ENCODE results near the gene SPATC1L. TPM values are rescaled to one million over a fixed set of nuclear protein-coding genes. Genes with fewer than 3 reads are reported as not detected.

The SPATC1L gene
- total and polyA plus RNA-seq, 7 donors = 1.9 to 6.0 (median 3.9) TPM

- no peak for ATAC-seq
- Histone ChIP-seq H3K4me1 (no peaks in the 10 kb centered on the region), H3K27ac (no peak overlapping the region), H3K9me3 (no peaks in the 10 kb centered on the region), H3K27me3 (ENCODE audit: insufficient read depth in 3 of 3, low read length in 2 of 3) (no peaks in the 10 kb centered on the region), H3K36me3 (ENCODE audit: insufficient read depth in 1 of 2, low read depth in 1 of 2) (no peaks in the 10 kb centered on the region), H3K4me3 (no peak overlapping the region)
- TF ChIP-seq, protein P1, sequence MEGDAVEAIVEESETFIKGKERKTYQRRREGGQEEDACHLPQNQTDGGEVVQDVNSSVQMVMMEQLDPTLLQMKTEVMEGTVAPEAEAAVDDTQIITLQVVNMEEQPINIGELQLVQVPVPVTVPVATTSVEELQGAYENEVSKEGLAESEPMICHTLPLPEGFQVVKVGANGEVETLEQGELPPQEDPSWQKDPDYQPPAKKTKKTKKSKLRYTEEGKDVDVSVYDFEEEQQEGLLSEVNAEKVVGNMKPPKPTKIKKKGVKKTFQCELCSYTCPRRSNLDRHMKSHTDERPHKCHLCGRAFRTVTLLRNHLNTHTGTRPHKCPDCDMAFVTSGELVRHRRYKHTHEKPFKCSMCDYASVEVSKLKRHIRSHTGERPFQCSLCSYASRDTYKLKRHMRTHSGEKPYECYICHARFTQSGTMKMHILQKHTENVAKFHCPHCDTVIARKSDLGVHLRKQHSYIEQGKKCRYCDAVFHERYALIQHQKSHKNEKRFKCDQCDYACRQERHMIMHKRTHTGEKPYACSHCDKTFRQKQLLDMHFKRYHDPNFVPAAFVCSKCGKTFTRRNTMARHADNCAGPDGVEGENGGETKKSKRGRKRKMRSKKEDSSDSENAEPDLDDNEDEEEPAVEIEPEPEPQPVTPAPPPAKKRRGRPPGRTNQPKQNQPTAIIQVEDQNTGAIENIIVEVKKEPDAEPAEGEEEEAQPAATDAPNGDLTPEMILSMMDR (IDR thresholded peaks at IDR 0.05) = no peak
- no peak for DNase-seq
- intact Hi-C loops (cut with DNase I) = no loop called here
- WGBS, 3 donors = 50 to 82% (median 76%) methylated on average over 4 to 7 of the region's 7 CpGs
These were observed 48.4 kb downstream of the SPATC1L start for GRCh38 chr21:46135782-46136395.

DNA sequence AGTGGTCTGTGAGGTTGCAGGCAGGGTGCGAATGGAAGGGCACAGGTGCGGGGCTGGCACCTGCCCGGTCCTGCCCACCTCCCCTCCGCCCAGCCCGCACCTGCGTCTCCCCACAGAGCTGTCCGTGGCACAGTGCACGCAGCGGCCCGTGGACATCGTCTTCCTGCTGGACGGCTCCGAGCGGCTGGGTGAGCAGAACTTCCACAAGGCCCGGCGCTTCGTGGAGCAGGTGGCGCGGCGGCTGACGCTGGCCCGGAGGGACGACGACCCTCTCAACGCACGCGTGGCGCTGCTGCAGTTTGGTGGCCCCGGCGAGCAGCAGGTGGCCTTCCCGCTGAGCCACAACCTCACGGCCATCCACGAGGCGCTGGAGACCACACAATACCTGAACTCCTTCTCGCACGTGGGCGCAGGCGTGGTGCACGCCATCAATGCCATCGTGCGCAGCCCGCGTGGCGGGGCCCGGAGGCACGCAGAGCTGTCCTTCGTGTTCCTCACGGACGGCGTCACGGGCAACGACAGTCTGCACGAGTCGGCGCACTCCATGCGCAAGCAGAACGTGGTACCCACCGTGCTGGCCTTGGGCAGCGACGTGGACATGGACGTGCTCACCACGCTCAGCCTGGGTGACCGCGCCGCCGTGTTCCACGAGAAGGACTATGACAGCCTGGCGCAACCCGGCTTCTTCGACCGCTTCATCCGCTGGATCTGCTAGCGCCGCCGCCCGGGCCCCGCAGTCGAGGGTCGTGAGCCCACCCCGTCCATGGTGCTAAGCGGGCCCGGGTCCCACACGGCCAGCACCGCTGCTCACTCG, 52.2 kb downstream of the SPATC1L start:
- peak in 1 of 2 donors; percentile 18 for DNase-seq
- Histone ChIP-seq H3K36me3 (ENCODE audit: insufficient read depth in 1 of 2, low read depth in 1 of 2) (no peaks in the 10 kb centered on the region), H3K9me3 (no peaks in the 10 kb centered on the region), H3K4me3 (no peak overlapping the region), H3K27me3 (ENCODE audit: insufficient read depth in 3 of 3, low read length in 2 of 3) (no peaks in the 10 kb centered on the region), H3K27ac (no peak overlapping the region), H3K4me1 (no peaks in the 10 kb centered on the region)
- TF ChIP-seq, protein P1 (IDR thresholded peaks at IDR 0.05) = no peak
- intact Hi-C loops (cut with DNase I) = no loop called here
- ATAC-seq = peak in 3 of 4 donors; percentile 4 to 16 (median 4)
- 91 to 92% (median 92%) methylated on average over 83 to 85 of the region's 85 CpGs for WGBS, 3 donors

- ATAC-seq (peak in 1 of 4 donors; percentile 14), DNase-seq (peak; percentile 17 to 48)
- 75 to 87% (median 78%) methylated on average over 3 to 4 of the region's 4 CpGs for WGBS, 3 donors
- TF ChIP-seq, protein P1 (IDR thresholded peaks at IDR 0.05) = no peak
- Histone ChIP-seq H3K27ac (no peak overlapping the region), H3K4me3 (no peak overlapping the region), H3K27me3 (ENCODE audit: insufficient read depth in 3 of 3, low read length in 2 of 3) (no peaks in the 10 kb centered on the region), H3K36me3 (ENCODE audit: insufficient read depth in 1 of 2, low read depth in 1 of 2) (no peaks in the 10 kb centered on the region), H3K9me3 (no peaks in the 10 kb centered on the region), H3K4me1 (no peaks in the 10 kb centered on the region)
- intact Hi-C loops (cut with DNase I) = no loop called here
These were observed 52.7 kb downstream of the SPATC1L start for GRCh38 chr21:46131588-46131837.

DNA sequence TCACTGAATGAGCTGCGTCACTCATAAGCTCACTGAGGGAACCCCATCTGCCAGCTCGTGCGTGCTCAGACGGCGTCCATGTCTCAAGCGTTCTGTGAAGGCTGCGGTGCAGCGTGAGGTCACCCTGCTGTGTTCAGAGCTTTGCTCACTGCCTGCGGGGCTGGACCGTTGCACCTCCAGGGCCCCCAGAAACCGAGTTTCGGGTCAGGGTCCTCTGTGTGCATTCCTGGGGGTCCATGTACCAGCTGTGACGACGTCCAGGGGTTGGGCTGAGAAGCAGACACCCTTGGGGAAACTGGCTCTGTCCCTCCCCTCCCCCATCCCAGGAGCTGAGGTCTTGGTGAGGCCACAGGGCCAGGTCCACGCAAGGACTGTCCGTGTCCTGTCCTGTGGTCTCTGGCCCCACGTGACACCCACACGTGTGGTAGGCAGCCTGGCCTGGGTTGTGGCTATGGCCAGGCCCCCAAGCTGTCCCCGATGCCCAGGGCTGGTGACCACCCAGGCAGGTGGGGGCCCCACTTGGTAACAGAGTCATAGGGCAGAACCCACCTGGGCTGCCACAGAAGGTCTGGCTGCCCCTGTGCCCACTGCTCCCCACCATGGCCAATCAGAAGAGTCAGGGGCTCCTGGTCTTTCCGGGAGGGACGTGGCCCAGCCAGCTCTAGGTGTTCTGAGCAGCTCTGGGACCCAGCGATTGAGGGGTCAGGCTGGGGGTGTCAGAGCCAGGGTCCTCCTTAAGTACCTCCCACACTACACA, 53.2 kb downstream of the SPATC1L start:
- Histone ChIP-seq H3K27ac (no peak overlapping the region), H3K36me3 (ENCODE audit: insufficient read depth in 1 of 2, low read depth in 1 of 2) (peaks cover 0 to 4% of the 10 kb centered on the region in 2 donors), H3K27me3 (ENCODE audit: insufficient read depth in 3 of 3, low read length in 2 of 3) (no peaks in the 10 kb centered on the region), H3K9me3 (no peaks in the 10 kb centered on the region), H3K4me1 (no peaks in the 10 kb centered on the region), H3K4me3 (no peak overlapping the region)
- intact Hi-C loops (cut with DNase I) = no loop called here
- ATAC-seq (peak in 2 of 4 donors; percentile 24 to 28), DNase-seq (peak; percentile 40 to 67)
- WGBS, 3 donors = 48 to 56% (median 56%) methylated on average over 22 of the region's 22 CpGs
- TF ChIP-seq, protein P1 (IDR thresholded peaks at IDR 0.05) = no peak

Data from psoas muscle (tissue), 8 donors.